ENCODE measurements around the gene NUB1.

NUB1 gene

GRCh38 chr7:151387161-151388006 lies 45.8 kb downstream of the NUB1 start:
- no peak for DNase-seq (ENCODE audit: low read depth in 2 of 2, low spot score in 1 of 2)

GRCh38 chr7:151388007-151388297 lies 46.3 kb downstream of the NUB1 start:
- no peak for DNase-seq (ENCODE audit: low read depth in 2 of 2, low spot score in 1 of 2)

- no peak for DNase-seq (ENCODE audit: low read depth in 2 of 2, low spot score in 1 of 2)
Measured at GRCh38 chr7:151388430-151388829, 46.8 kb downstream of the NUB1 start.

- DNase-seq (ENCODE audit: low read depth in 2 of 2, low spot score in 1 of 2) = no peak
Measured at GRCh38 chr7:151389096-151389767, 47.6 kb downstream of the NUB1 start.

- DNase-seq (ENCODE audit: low read depth in 2 of 2, low spot score in 1 of 2) = no peak
Measured at GRCh38 chr7:151389768-151390597, 48.4 kb downstream of the NUB1 start.

GRCh38 chr7:151390598-151391357 lies 49.2 kb downstream of the NUB1 start:
- no peak for DNase-seq (ENCODE audit: low read depth in 2 of 2, low spot score in 1 of 2)

GRCh38 chr7:151391358-151391730 lies 49.7 kb downstream of the NUB1 start:
- no peak for DNase-seq (ENCODE audit: low read depth in 2 of 2, low spot score in 1 of 2)

GRCh38 chr7:151392002-151392401 lies 50.4 kb downstream of the NUB1 start:
- no peak for DNase-seq (ENCODE audit: low read depth in 2 of 2, low spot score in 1 of 2)

- DNase-seq (ENCODE audit: low read depth in 2 of 2, low spot score in 1 of 2) = no peak
Measured at GRCh38 chr7:151392426-151392825, 50.8 kb downstream of the NUB1 start.

GRCh38 chr7:151393031-151393977 lies 51.7 kb downstream of the NUB1 start:
- no peak for DNase-seq (ENCODE audit: low read depth in 2 of 2, low spot score in 1 of 2)

- no peak for DNase-seq (ENCODE audit: low read depth in 2 of 2, low spot score in 1 of 2)
Measured at GRCh38 chr7:151394076-151395035, 52.7 kb downstream of the NUB1 start.

- DNase-seq (ENCODE audit: low read depth in 2 of 2, low spot score in 1 of 2) = no peak
Measured at GRCh38 chr7:151395036-151395367, 53.4 kb downstream of the NUB1 start.

GRCh38 chr7:151396328-151396970 lies 54.8 kb downstream of the NUB1 start:
- no peak for DNase-seq (ENCODE audit: low read depth in 2 of 2, low spot score in 1 of 2)

- DNase-seq (ENCODE audit: low read depth in 2 of 2, low spot score in 1 of 2) = no peak
Measured at GRCh38 chr7:151397026-151397425, 55.4 kb downstream of the NUB1 start.

GRCh38 chr7:151398446-151399304 lies 57.1 kb downstream of the NUB1 start:
- DNase-seq (ENCODE audit: low read depth in 2 of 2, low spot score in 1 of 2) = no peak

GRCh38 chr7:151399305-151399601 lies 57.6 kb downstream of the NUB1 start:
- DNase-seq (ENCODE audit: low read depth in 2 of 2, low spot score in 1 of 2) = no peak

- DNase-seq (ENCODE audit: low read depth in 2 of 2, low spot score in 1 of 2) = no peak
Measured at GRCh38 chr7:151399906-151400305, 58.3 kb downstream of the NUB1 start.

Measured in stimulated activated CD8-positive, alpha-beta memory T cell treated with anti-CD3 and anti-CD28 coated beads, Interleukin-4, amount 100 ng/mL, for 4 hours (primary cell).